Measurements from ENCODE around the gene NOL11.
A peak's percentile ranks its signal among the peaks of the same experiment; 100 is the strongest.
"Not testable (repeated sequence)": the region's sequence is repeated elsewhere in the genome, so short reads cannot be mapped to it uniquely, and the experiment has no call there.

NOL11 gene

GRCh38 chr17:67756766-67757165 is 39.0 kb downstream of the NOL11 start:
- not testable (repeated sequence) for DNase-seq

GRCh38 chr17:67759355-67760171 is 41.8 kb downstream of the NOL11 start:
- DNase-seq: no peak

- no peak for DNase-seq
Observed at GRCh38 chr17:67765623-67766022, 47.9 kb downstream of the NOL11 start.

- no peak for DNase-seq
Observed at GRCh38 chr17:67769231-67769630, 51.5 kb downstream of the NOL11 start.

GRCh38 chr17:67770539-67770938 is 52.8 kb downstream of the NOL11 start:
- DNase-seq: no peak

GRCh38 chr17:67772679-67773078 is 54.9 kb downstream of the NOL11 start:
- DNase-seq: no peak

- no peak for DNase-seq
Observed at GRCh38 chr17:67773246-67773645, 55.5 kb downstream of the NOL11 start.

- peak; percentile 22 for DNase-seq
Observed at GRCh38 chr17:67779098-67779672, 61.4 kb downstream of the NOL11 start.

GRCh38 chr17:67784364-67785121 is 66.8 kb downstream of the NOL11 start:
- no peak for DNase-seq

GRCh38 chr17:67785122-67785477 is 67.4 kb downstream of the NOL11 start:
- no peak for DNase-seq

- no peak for DNase-seq
Observed at GRCh38 chr17:67785504-67785903, 67.8 kb downstream of the NOL11 start.
